ENCODE measurements around the gene EPHB1.

Gene EPHB1

GRCh38 chr3:135172191-135172869, 377.3 kb downstream of the EPHB1 start:
- DNase-seq, result no peak

DNA sequence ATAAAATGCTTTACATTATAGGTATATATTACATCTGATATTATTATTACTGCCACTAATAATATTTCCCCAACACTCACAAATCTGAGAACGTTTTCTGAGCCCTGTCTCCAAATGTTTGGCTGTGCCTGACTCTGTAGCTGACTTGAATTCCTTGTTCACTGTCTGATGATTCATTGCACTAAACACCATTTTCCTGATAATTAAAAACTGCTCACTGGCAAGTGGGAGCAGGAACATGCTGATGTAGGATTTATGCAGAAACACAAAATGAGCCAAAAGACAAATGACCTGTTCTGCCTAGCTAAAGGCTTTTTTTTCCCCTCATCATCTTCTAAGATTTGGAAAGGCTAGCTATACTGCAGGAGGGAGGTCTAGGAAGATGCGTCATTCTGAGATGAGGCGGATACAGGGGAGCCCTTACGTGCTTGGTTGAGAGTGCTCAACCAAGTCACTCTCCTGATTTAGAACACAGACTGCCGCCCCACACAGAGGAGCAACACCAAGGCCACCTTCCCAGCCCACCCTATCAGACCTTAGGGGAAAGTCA, 380.7 kb downstream of the EPHB1 start:
- no peak for DNase-seq

GRCh38 chr3:135176881-135177280, 381.8 kb downstream of the EPHB1 start:
- DNase-seq, result no peak

GRCh38 chr3:135178566-135178965, 383.5 kb downstream of the EPHB1 start:
- no peak for DNase-seq

DNA sequence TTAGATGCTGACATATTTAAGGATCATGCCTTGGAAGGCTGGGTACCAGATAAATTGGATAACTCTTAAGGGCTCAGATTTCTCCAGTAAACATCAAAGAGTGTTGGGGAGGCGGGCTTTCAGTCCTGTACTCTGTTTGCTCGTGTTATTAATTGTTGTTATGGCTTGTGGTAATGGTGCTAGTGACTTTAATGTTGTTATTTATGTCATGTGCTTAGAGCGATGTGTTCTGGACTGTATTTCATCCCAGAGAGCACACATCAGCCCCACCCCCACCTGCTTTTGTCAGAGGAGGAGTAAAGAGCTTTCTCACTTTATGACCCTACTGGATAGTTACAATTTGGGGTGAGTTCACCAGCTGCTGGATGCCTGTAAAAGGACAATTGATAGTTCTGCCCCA, 386.3 kb downstream of the EPHB1 start:
- no peak for DNase-seq

GRCh38 chr3:135182364-135182998, 387.4 kb downstream of the EPHB1 start:
- DNase-seq, result no peak

GRCh38 chr3:135190658-135191057, 395.6 kb downstream of the EPHB1 start:
- DNase-seq, result no peak

DNA sequence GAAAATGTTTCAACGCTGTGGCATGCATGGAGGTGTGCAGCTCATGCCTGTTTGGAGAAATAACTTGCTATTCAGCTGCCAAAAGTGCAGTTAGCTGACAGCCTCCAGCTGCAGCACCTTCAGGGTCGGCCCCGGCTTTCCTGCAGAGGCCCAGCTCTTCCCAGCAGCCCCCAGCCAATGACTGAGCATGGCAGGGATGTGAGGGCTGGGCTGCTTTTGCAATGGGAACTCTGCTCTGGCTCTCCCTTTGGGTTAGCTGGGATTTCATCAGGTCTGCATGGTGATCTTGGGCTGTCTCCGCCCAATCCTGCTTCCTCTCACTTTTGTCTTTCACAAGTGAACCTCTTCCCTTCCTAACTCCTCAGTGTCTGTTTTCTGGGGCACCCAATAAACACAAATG, 396.6 kb downstream of the EPHB1 start:
- no peak for DNase-seq

- DNase-seq, result no peak
Measured at GRCh38 chr3:135192929-135193328, 397.9 kb downstream of the EPHB1 start.

GRCh38 chr3:135197246-135197645, 402.2 kb downstream of the EPHB1 start:
- no peak for DNase-seq

DNA sequence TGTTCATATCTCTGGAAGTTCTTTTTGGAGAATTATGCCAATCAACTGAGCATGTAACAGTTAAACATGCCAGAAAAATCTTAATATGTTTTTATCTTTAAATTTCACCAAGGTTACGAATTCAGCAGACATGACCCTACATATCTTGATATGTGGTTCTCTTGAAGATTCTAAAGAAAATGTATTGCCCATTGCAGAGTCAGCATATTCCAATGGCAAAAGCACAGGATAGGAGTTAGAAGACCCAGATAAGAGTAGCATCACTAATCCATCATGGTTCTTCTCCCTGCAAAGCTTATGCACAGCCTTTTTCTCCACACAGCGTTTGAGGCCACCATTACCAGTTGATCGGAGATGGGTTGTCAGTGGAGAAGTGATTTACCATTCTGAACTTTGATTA, 402.8 kb downstream of the EPHB1 start:
- no peak for DNase-seq

DNA sequence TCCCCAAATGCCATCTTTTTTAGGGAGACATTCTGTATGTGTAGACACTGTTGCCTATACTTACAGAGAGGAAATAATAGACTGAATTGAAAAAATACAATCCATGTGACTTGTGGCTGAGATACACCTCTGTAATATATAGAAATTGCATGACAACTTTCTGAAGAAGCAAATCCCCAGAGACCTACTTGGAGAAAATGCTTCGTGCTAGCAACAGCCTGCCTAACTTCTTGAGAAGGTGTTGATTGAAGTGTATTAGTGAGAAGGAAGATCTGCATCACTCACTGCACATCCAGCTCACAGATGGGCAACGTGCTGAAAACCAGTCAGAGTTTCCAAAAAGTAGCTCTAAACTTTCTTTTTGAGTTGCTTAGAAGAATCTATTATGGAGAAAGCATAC, 404.1 kb downstream of the EPHB1 start:
- no peak for DNase-seq

- no peak for DNase-seq
Measured at GRCh38 chr3:135203026-135203425, 408.0 kb downstream of the EPHB1 start.

DNA sequence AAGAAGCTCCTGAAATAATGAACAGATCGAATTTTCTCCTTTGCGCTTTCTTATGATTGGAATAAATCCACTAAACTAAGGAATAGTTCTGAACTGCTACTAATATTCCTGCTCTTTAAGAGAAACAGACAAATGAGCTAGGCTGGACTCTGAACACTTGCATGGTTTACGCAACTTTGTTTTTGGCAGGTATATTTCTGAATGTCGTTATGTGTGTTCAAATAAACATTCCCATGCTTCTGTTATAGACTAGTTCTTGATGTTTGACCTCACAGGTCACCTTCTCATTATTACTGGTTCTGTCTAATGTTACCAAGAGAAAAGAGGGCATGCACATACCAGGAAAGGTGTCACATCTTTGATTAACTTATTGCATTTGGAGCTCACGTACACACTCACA, 418.2 kb downstream of the EPHB1 start:
- no peak for DNase-seq

DNA sequence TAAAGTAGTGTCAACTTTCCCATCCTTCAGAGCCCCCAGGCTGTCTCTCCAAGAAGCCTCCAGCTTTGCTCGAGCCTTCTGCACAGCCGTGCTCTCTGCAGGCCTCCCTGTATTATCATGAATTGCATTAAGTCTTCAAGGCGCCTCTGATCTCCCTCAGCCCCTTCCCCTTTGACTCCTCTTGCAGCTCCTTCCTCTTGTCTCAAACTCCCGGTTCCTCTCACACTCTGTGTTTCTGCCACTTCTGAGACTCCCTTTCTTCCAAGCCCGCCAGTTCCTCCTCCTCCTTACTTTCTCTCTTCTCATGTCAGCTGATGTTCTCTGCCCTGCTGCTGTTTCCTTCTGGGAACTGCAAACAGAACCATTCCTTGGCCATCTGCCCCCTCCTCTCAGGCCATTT, 418.8 kb downstream of the EPHB1 start:
- DNase-seq, result no peak

DNA sequence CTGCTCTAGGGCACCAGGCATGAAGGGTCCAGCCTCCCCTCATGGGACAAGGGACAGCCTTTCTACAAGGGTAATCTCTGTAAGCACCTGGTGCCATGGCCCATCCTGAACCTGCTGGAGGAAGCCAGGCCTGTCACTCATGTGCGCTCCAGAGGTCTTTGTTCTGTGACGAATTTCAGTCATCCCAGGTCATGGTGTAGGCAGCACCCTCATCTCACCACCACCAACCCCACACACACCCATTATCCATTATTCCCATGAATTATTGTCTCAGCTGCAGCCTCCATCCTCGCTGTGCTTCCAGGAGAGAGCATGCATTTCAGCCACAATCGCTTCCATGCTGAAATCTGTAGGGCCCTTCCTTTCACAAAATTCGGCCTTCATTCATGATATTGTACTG, 419.3 kb downstream of the EPHB1 start:
- no peak for DNase-seq

- no peak for DNase-seq
Measured at GRCh38 chr3:135215516-135215915, 420.5 kb downstream of the EPHB1 start.

- DNase-seq, result no peak
Measured at GRCh38 chr3:135216659-135217058, 421.6 kb downstream of the EPHB1 start.

- no peak for DNase-seq
Measured at GRCh38 chr3:135217730-135218129, 422.7 kb downstream of the EPHB1 start.

GRCh38 chr3:135218304-135218703, 423.2 kb downstream of the EPHB1 start:
- DNase-seq, result no peak

GRCh38 chr3:135218782-135219181, 423.7 kb downstream of the EPHB1 start:
- no peak for DNase-seq

DNA sequence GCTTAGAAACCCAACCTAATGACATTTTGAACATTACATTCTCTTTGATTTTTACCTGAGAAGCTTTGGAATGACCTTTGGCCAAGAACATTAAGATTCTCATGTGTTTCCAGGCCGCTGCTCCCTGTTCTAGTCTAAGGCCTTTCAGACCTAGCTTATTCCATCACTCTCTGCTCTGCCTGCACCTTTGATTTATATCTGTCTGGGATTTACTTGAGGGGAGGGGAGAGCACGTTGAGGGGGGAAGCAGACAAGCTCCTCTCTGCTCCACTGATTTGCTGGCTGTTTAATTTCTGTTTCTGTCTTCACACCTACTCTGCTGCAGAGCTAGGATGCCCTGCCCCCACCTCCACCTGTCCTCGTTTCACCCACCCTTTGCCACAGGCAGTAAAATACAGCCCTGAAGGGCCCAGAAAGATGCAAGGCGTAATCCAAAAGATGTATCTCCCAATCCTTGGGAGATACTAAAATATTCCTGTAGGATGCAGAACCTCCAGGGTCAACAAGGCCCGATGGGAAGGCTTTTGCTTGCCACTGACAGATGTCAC, 429.8 kb downstream of the EPHB1 start:
- no peak for DNase-seq

GRCh38 chr3:135226057-135226456, 431.0 kb downstream of the EPHB1 start:
- DNase-seq, result no peak

DNA sequence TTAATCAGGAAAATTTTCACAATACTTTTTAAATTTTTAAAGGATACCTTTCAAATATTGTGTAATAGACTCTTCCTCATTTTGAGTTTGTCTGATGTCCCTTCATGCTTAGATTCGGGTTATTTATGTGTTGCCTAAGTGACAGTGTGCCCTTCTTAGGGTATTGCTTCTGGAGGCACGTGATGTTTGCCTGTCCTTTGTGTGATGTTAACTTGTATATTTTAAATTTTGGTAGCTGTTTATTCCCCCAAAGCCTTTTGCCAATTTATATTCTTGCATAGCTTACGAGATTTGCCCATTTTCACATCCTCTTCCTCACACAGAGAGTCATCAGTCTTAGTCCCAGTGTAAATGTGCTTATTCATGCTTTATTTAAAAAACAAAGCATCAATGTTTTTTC, 433.1 kb downstream of the EPHB1 start:
- DNase-seq, result no peak

All from activated CD4-positive, CD25-positive, alpha-beta regulatory T cell treated with anti-CD3 and anti-CD28 coated beads, Interleukin-2, amount 50 U/mL, for 72 hours (primary cell).